Neural cell (in vitro differentiated cells): ENCODE measurements around the gene PARVG. TPM values are rescaled to one million over a fixed set of nuclear protein-coding genes. Genes with fewer than 3 reads are reported as not detected.

ENCODE experiments used
- H2AFZ ChIP-seq: fragments of 200-600, 300-800 bp; sonication (generic), shearing (Covaris generic); 2 replicates; pipeline ENCODE4 v1.6.0; 2014; ENCODE audit warnings: low read depth, mild to moderate bottlenecking, antibody characterized with exemption, low read length, moderate library complexity
- H3F3A ChIP-seq: fragments of 200-600 bp; shearing (Covaris generic); 2 replicates; pipeline ENCODE4 v1.6.1; 2016; ENCODE audit warnings: mild to moderate bottlenecking, moderate library complexity, mixed read lengths, antibody characterized with exemption, low read length; ENCODE audit not compliant: insufficient read depth, poor library complexity, severe bottlenecking
- H3K27ac ChIP-seq: fragments of 200-600, 300-800 bp; sonication (generic), shearing (Covaris generic); 2 replicates; pipeline ENCODE4 v1.5.1; 2014; ENCODE audit warnings: mild to moderate bottlenecking, low read length, moderate library complexity
- H3K27me3 ChIP-seq: fragments of 300-800, 200-600 bp; sonication (generic), shearing (Covaris generic); 2 replicates; pipeline ENCODE4 v1.6.0; 2014; ENCODE audit warnings: mild to moderate bottlenecking, low read depth, low read length, moderate library complexity; ENCODE audit not compliant: insufficient read depth
- H3K36me3 ChIP-seq: fragments of 300-800, 200-600 bp; sonication (generic), shearing (Covaris generic); 2 replicates; pipeline ENCODE4 v1.5.1; 2014; ENCODE audit warnings: mild to moderate bottlenecking, antibody characterized with exemption, low read length, moderate library complexity; ENCODE audit not compliant: insufficient read depth
- H3K4me2 ChIP-seq: fragments of 300-800, 200-600 bp; sonication (generic), shearing (Covaris generic); 2 replicates; pipeline ENCODE4 v1.6.0; 2014; ENCODE audit warnings: mild to moderate bottlenecking, low read length
- H3K4me3 ChIP-seq: fragments of 300-800, 200-600 bp; sonication (generic), shearing (Covaris generic); 2 replicates; pipeline ENCODE4 v1.5.1; 2014; ENCODE audit warnings: mild to moderate bottlenecking, low read length, moderate library complexity
- H3K79me2 ChIP-seq: fragments of 200-600 bp; shearing (Covaris generic); replicated peaks from 2 replicates; pipeline ENCODE4 v1.6.0; 2014; ENCODE audit warnings: mild to moderate bottlenecking, low read length, moderate library complexity; ENCODE audit not compliant: insufficient read depth
- H3K9ac ChIP-seq: fragments of 300-800, 200-600 bp; sonication (generic), shearing (Covaris generic); 2 replicates; pipeline ENCODE4 v1.6.1; 2016; ENCODE audit warnings: mild to moderate bottlenecking, low read length, mixed read lengths
- H3K9me2 ChIP-seq: fragments of 200-600 bp; shearing (Covaris generic); 2 replicates; pipeline ENCODE4 v1.6.1; 2016; ENCODE audit warnings: mild to moderate bottlenecking, low read length, mixed read lengths; ENCODE audit not compliant: insufficient read depth
- H3K9me3 ChIP-seq: fragments of 200-600, 300-800 bp; sonication (generic), shearing (Covaris generic); 2 replicates; pipeline ENCODE4 v1.6.1; 2016; ENCODE audit warnings: mild to moderate bottlenecking, mixed run types, low read length, moderate library complexity, mixed read lengths
- H4K20me1 ChIP-seq: fragments of 200-600 bp; shearing (Covaris generic); 2 replicates; pipeline ENCODE4 v1.6.1; 2016; ENCODE audit warnings: mild to moderate bottlenecking, mixed run types; ENCODE audit not compliant: insufficient read depth
- CTCF ChIP-seq: fragments of 450-650 bp; IDR thresholded peaks from 2 replicates; pipeline ENCODE4 v1.5.1; 2014; ENCODE audit warnings: antibody characterized with exemption, mild to moderate bottlenecking, moderate library complexity; ENCODE audit not compliant: poor library complexity, severe bottlenecking
- EP300 ChIP-seq: fragments of 450-650 bp; conservative IDR thresholded peaks from 2 replicates; pipeline ENCODE4 v1.6.1; 2014; ENCODE audit warnings: antibody characterized with exemption, mild to moderate bottlenecking, moderate library complexity; ENCODE audit not compliant: poor library complexity, severe bottlenecking
- EZH2 ChIP-seq: fragments of 200-600, 300-800 bp; shearing (Covaris generic), sonication (generic); IDR thresholded peaks from 2 replicates; pipeline ENCODE4 v1.6.1; 2014; ENCODE audit warnings: antibody characterized with exemption, low read length, borderline replicate concordance, mild to moderate bottlenecking; ENCODE audit not compliant: insufficient read depth, poor library complexity, severe bottlenecking
- MXI1 ChIP-seq: fragments of 450-650 bp; conservative IDR thresholded peaks from 2 replicates; pipeline ENCODE4 v1.6.1; 2014; ENCODE audit warnings: antibody characterized with exemption, mild to moderate bottlenecking; ENCODE audit not compliant: poor library complexity, severe bottlenecking
- POLR2AphosphoS5 ChIP-seq: IDR thresholded peaks from 2 replicates; pipeline ENCODE4 v1.6.1; 2012
- RAD21 ChIP-seq: fragments of 450-650 bp; conservative IDR thresholded peaks from 2 replicates; pipeline ENCODE4 v1.6.1; 2014; ENCODE audit warnings: antibody characterized with exemption, mild to moderate bottlenecking, moderate library complexity
- REST ChIP-seq: IDR thresholded peaks from 2 replicates; pipeline ENCODE4 v1.6.1; 2012; ENCODE audit warnings: borderline replicate concordance
- SMC3 ChIP-seq: fragments of 450-650 bp; conservative IDR thresholded peaks from 2 replicates; pipeline ENCODE4 v1.6.1; 2014; ENCODE audit warnings: antibody characterized with exemption, mild to moderate bottlenecking, moderate library complexity; ENCODE audit not compliant: poor library complexity
- TAF1 ChIP-seq: IDR thresholded peaks from 2 replicates; pipeline ENCODE4 v1.6.1; 2012; ENCODE audit warnings: low read depth
- polyA plus RNA-seq: library from polyadenylated mRNA; depleted of rRNA; stranded (reverse); fragments of >200 nt; gene quantifications from 2 replicates; pipeline ENCODE4 v1.2.3, GENCODE V29; 2014

The PARVG gene
- polyA plus RNA-seq, 1 donor from 2014 or later: not detected

DNA sequence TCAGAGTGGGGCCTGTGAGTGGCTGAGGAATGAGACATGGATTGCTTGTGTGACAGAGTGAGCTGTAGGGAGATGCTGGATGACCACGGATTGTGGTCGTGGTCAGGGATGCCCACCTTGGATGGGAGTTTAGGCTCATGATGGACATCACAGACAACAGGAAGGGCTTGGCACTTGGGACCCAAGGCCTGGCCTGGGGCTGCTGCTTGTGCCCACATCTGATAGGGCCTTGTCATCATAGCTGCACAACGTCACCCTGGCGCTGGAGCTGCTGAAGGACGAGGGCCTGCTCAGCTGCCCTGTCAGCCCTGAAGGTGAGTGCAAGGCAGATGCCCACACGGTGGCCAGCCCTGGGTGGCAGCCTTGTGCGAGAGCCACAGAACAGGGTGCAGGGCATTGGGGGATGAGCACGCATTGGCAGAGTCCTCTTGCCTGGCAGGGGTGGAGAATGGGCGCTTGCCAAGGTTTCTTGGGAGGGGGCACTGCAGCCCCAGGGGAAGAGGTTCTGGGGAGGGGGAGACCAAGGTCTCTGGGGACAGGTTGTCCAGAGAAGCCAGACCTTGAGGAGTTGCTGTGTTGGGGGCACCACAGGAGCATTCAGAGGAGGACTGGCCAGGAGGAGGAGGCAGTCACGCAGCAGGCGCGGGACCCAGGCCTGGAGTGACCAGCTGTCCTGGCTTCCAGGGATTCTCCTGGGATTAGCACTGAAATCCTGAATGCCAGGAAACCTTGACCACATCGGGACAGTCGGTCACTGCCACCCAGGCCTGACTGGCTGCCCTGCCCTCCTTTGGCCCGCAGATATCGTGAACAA is 25.0 kb downstream of the PARVG start:
- H3K4me2 ChIP-seq: no peak overlapping the region
- H3K9me3 ChIP-seq: peaks cover 10% of the 10 kb centered on the region
- H3K79me2 ChIP-seq: no peaks in the 10 kb centered on the region
- no peak overlapping the region for H3K27ac ChIP-seq
- no peak overlapping the region for H2AFZ ChIP-seq
- no peak overlapping the region for H3K9ac ChIP-seq
- H3F3A ChIP-seq: no peaks in the 10 kb centered on the region
- H3K36me3 ChIP-seq: no peaks in the 10 kb centered on the region
- TF ChIP-seq MXI1 (no peak), TAF1 (no peak), SMC3 (no peak), EZH2 (no peak), REST (no peak)
- H4K20me1 ChIP-seq: no peaks in the 10 kb centered on the region
- no peaks in the 10 kb centered on the region for H3K9me2 ChIP-seq
- no peak overlapping the region for H3K4me3 ChIP-seq
- H3K27me3 ChIP-seq: no peaks in the 10 kb centered on the region

GRCh38 chr22:44206330-44206645 is 25.6 kb downstream of the PARVG start:
- Histone ChIP-seq H3K9me3 (peaks cover 10% of the 10 kb centered on the region), H3K79me2 (no peaks in the 10 kb centered on the region), H4K20me1 (no peaks in the 10 kb centered on the region), H3K9me2 (no peaks in the 10 kb centered on the region), H3F3A (no peaks in the 10 kb centered on the region), H3K4me2 (no peak overlapping the region), H3K9ac (no peak overlapping the region), H3K4me3 (no peak overlapping the region), H2AFZ (no peak overlapping the region), H3K27ac (no peak overlapping the region), H3K27me3 (no peaks in the 10 kb centered on the region), H3K36me3 (no peaks in the 10 kb centered on the region)
- no peak for TF ChIP-seq EP300
- TF ChIP-seq POLR2AphosphoS5: no peak
- TF ChIP-seq REST: no peak
- TF ChIP-seq TAF1: no peak
- TF ChIP-seq EZH2: no peak
- no peak for TF ChIP-seq RAD21
- no peak for TF ChIP-seq SMC3
- no peak for TF ChIP-seq MXI1
- no peak for TF ChIP-seq CTCF
